ENCODE data around the gene PRR5. TPM values are rescaled to one million over a fixed set of nuclear protein-coding genes. Genes with fewer than 3 reads are reported as not detected.

Gene PRR5
- total and polyA plus RNA-seq, 4 donors = 11.5 to 49.1 (median 19.3) TPM

GRCh38 chr22:44659140-44659539 is 42.9 kb upstream of the PRR5 start:
- H3K9me3 ChIP-seq (ENCODE audit: control insufficient read depth in 4 of 4, low read length in 3 of 4) = no peaks in the 10 kb centered on the region
- TF ChIP-seq EGR1 (IDR thresholded peaks at IDR 0.05; ENCODE audit: low read depth in 2 of 2) (no peak), FOXA2 (IDR thresholded peaks at IDR 0.05) (no peak), TAF1 (conservative IDR thresholded peaks at IDR 0.05) (no peak), ATF3 (IDR thresholded peaks at IDR 0.05) (no peak), GABPA (IDR thresholded peaks at IDR 0.05 in 1 of 2, conservative IDR thresholded peaks at IDR 0.05 in 1 of 2) (no peak), RXRA (IDR thresholded peaks at IDR 0.05) (no peak), JUND (IDR thresholded peaks at IDR 0.05) (no peak), REST (IDR thresholded peaks at IDR 0.05) (no peak), FOXA1 (IDR thresholded peaks at IDR 0.05) (no peak), HNF4A (conservative IDR thresholded peaks at IDR 0.05) (no peak), HNF4G (IDR thresholded peaks at IDR 0.05) (no peak), CTCF (IDR thresholded peaks at IDR 0.05; ENCODE audit: low read depth, low read length, missing input control) (no peak), MAX (IDR thresholded peaks at IDR 0.05) (no peak), ZBTB33 (IDR thresholded peaks at IDR 0.05) (no peak), SP1 (IDR thresholded peaks at IDR 0.05) (no peak), YY1 (IDR thresholded peaks at IDR 0.05) (no peak), NR2F2 (IDR thresholded peaks at IDR 0.05) (no peak), RAD21 (IDR thresholded peaks at IDR 0.05) (no peak)
- no peak overlapping the region for H3K9ac ChIP-seq (ENCODE audit: low read depth in 1 of 2, low read length in 2 of 2)
- H3K4me3 ChIP-seq (ENCODE audit: low read depth in 1 of 3, low read length in 3 of 3) = no peak overlapping the region
- no peaks in the 10 kb centered on the region for H3K36me3 ChIP-seq (ENCODE audit: control insufficient read depth in 4 of 4, insufficient read depth in 3 of 4, low read depth in 1 of 4, low read length in 3 of 4)
- peaks cover 0 to 2% (median 0%) of the 10 kb centered on the region in 4 donors for H3K27me3 ChIP-seq (ENCODE audit: control insufficient read depth in 4 of 4, insufficient read depth in 4 of 4, low read length in 3 of 4)
- no peak for DNase-seq (ENCODE audit: low spot score)
- peak overlapping the region; percentile 37 to 56 for H3K27ac ChIP-seq (ENCODE audit: low read depth in 1 of 2, low read length in 2 of 2)
- peaks cover 0 to 6% (median 2%) of the 10 kb centered on the region in 4 donors for H3K4me1 ChIP-seq (ENCODE audit: control insufficient read depth in 4 of 4, insufficient read depth in 4 of 4, low read length in 3 of 4)
- WGBS = 71% methylated on average over 6 of the region's 6 CpGs
